GM12878 (cell line): ENCODE data around the gene OXER1. TPM values are rescaled to one million over a fixed set of nuclear protein-coding genes. Genes with fewer than 3 reads are reported as not detected.
A peak's percentile ranks its signal among the peaks of the same experiment; 100 is the strongest.

Experiments used
- ATAC-seq: fragments of 200-7000 bp; cut with Tn5 transposase; 3 replicates; pipeline ENCODE4 v1.9.1; 2020; ENCODE audit warnings: mild to moderate bottlenecking, moderate library complexity
- BruUV-seq: library from RNA; stranded (reverse); fragments of 400-500 nt; replicated peaks from 2 replicates; lab custom pipeline; 2021; lab: Mats Ljungman, UMichigan
- CTCF ChIA-PET: fragments of 300-600 bp; sonication (Branson Sonifier 250); formaldehyde crosslinking; extraction: SDS; loops from one replicate; lab custom pipeline; 2021; ENCODE audit warnings: inconsistent platforms; lab: Yijun Ruan, JAX
- POLR2A ChIA-PET: fragments of 350-600 bp; formaldehyde crosslinking; extraction: SDS; loops from one replicate; lab custom pipeline; 2021; ENCODE audit warnings: inconsistent platforms; lab: Charles Lee
- RAD21 ChIA-PET: fragments of 300-600 bp; sonication (Branson Sonifier 250); formaldehyde crosslinking; loops from one replicate; lab custom pipeline; 2023; ENCODE audit warnings: antibody characterized with exemption; ENCODE audit not compliant: unreplicated experiment; lab: Charles Lee
- SMC1A ChIA-PET: fragments of 300-600 bp; sonication (Branson Sonifier 250); formaldehyde crosslinking; loops from one replicate; lab custom pipeline; 2023; ENCODE audit not compliant: unreplicated experiment, uncharacterized antibody; lab: Charles Lee
- DNase-seq: peaks from one replicate; pipeline ENCODE4 v3.0.0-alpha.2; 2011; ENCODE audit warnings: low read depth, low spot score
- FAIRE-seq: peaks from 3 replicates; lab custom pipeline; 2011; peaks lifted over from hg19 to GRCh38; lab: Jason Lieb, UNC
- H2AFZ ChIP-seq: 2 replicates; pipeline ENCODE4 v1.6.0; 2011; ENCODE audit warnings: low read depth, low read length, control low read depth; ENCODE audit not compliant: control insufficient read depth
- H3K27ac ChIP-seq: 2 replicates; pipeline ENCODE4 v1.5.1; 2011; ENCODE audit warnings: control low read depth; ENCODE audit not compliant: control insufficient read depth, insufficient read depth
- H3K27me3 ChIP-seq, 2 experiments: replicated peaks in 1 of 2; 2 replicates each; pipeline versions ENCODE4 v1.6.0 to v1.6.1; 2011; ENCODE audit warnings: low read length in 1 of 2; ENCODE audit not compliant: control insufficient read depth in 2 of 2, insufficient read depth in 2 of 2
- H3K36me3 ChIP-seq, 2 experiments: 2 replicates each; pipeline ENCODE4 v1.5.1; 2011; ENCODE audit warnings: low read length in 1 of 2; ENCODE audit not compliant: control insufficient read depth in 2 of 2, insufficient read depth in 2 of 2
- H3K4me1 ChIP-seq: 2 replicates; pipeline ENCODE4 v1.6.1; 2011; ENCODE audit warnings: mild to moderate bottlenecking, low read length, moderate library complexity, mixed read lengths; ENCODE audit not compliant: control insufficient read depth, insufficient read depth
- H3K4me2 ChIP-seq: 2 replicates; pipeline ENCODE4 v1.6.0; 2011; ENCODE audit warnings: control low read depth; ENCODE audit not compliant: control insufficient read depth, insufficient read depth
- H3K4me3 ChIP-seq: fragments of 200-600 bp; sonication (generic); 2 replicates; pipeline ENCODE4 v1.5.1; 2016
- H3K79me2 ChIP-seq: 2 replicates; pipeline ENCODE4 v1.6.0; 2011; ENCODE audit warnings: low read length; ENCODE audit not compliant: control insufficient read depth, insufficient read depth
- H3K9ac ChIP-seq: 2 replicates; pipeline ENCODE4 v1.8.0; 2011; ENCODE audit warnings: low read length, control low read depth, mixed read lengths; ENCODE audit not compliant: control insufficient read depth, insufficient read depth
- H3K9me3 ChIP-seq: replicated peaks from 3 replicates; pipeline ENCODE4 v1.5.1; 2011; ENCODE audit warnings: mild to moderate bottlenecking, low read length; ENCODE audit not compliant: control insufficient read depth, insufficient read depth
- H4K20me1 ChIP-seq: 2 replicates; pipeline ENCODE4 v1.6.0; 2011; ENCODE audit not compliant: control insufficient read depth, insufficient read depth
- BHLHE40 ChIP-seq, 2 experiments: fragments of 450-650 bp in 1 of 2; IDR thresholded peaks; 2 replicates each; pipeline ENCODE4 v1.6.1; 2011 to 2017; ENCODE audit warnings: low read depth in 2 of 2, borderline replicate concordance in 1 of 2, improper control_type of control experiment in 1 of 2, low read length in 1 of 2, mild to moderate bottlenecking in 1 of 2
- SMARCA5 ChIP-seq: fragments of 450-650 bp; IDR thresholded peaks from 2 replicates; pipeline ENCODE4 v1.6.1; 2017; ENCODE audit warnings: mild to moderate bottlenecking
- YBX1 ChIP-seq: fragments of 450-650 bp; IDR thresholded peaks from 2 replicates; pipeline ENCODE4 v1.6.1; 2016; ENCODE audit warnings: antibody characterized with exemption
- WGBS: methylation state at CpG from one replicate; pipeline ENCODE4 v1.1.6; 2016; ENCODE audit warnings: low lambda C conversion rate; ENCODE audit not compliant: insufficient replicate concordance, insufficient coverage; ENCODE audit errors: missing lambda C conversion rate; 5-methylcytosine and 5-hydroxymethylcytosine counted together
- in situ Hi-C: fragments of 300-500 bp; cut with MboI; formaldehyde crosslinking; loops from 9 replicates; pipeline ENCODE4 v1.14.3; 2018; ENCODE audit warnings: mixed read lengths
- intact Hi-C: fragments of 100-400 bp; cut with micrococcal nuclease; formaldehyde crosslinking; loops from one replicate; pipeline ENCODE4 v1.14.2; 2022; ENCODE audit not compliant: unreplicated experiment
- polyA plus RNA-seq, 11 experiments: library from polyadenylated mRNA; depleted of rRNA in 4 of 11; unstranded in 6 of 11; stranded (reverse) in 5 of 11; fragments of >200 nt; fragmentation: Nextera tagmentation in 4 of 11; fragmentation: Illumina TruSeq in 1 of 11; extraction: Ambion mirVana in 4 of 11; extraction: Trizol in 1 of 11; gene quantifications; 1 replicate in 1 of 11; 2 replicates in 10 of 11; pipeline versions ENCODE4 v1.2.1 to v1.2.3, GENCODE V29; 2011 to 2016; ENCODE audit warnings: inconsistent platforms in 2 of 11, missing spikeins in 2 of 11, low read depth in 1 of 11
- total RNA-seq, 4 experiments: library from RNA; depleted of rRNA in 3 of 4; stranded (reverse); fragments of >200 nt in 3 of 4; fragmentation: Illumina TruSeq in 1 of 4; extraction: Trizol in 1 of 4; gene quantifications; 2 replicates each; pipeline versions ENCODE4 v1.2.1 to v1.2.3, GENCODE V29; 2013 to 2021
- TF ChIP-seq, protein P1 (sequence below): fragments of 450-650 bp; conservative IDR thresholded peaks from 2 replicates; pipeline ENCODE4 v1.6.1; 2017; ENCODE audit warnings: mild to moderate bottlenecking, moderate library complexity

The OXER1 gene
- total and polyA plus RNA-seq, 10 of the 15 experiments (the other 5 are each of a cell fraction or from before 2014, with no cell fraction given), result 0.11 to 8.6 (median 3.3) TPM

- no TSS peak for BruUV-seq
- Histone ChIP-seq H3K79me2 (peaks cover 17% of the 10 kb centered on the region), H3K36me3 (no peaks in the 10 kb centered on the region; a peak in 1 of 4 replicates), H3K9ac (no peak overlapping the region), H3K27ac (no peak overlapping the region), H3K4me2 (no peak overlapping the region), H3K4me3 (no peak overlapping the region), H3K9me3 (no peaks in the 10 kb centered on the region), H3K27me3 (no peaks in the 10 kb centered on the region), H2AFZ (no peak overlapping the region), H4K20me1 (no peaks in the 10 kb centered on the region), H3K4me1 (peaks cover 17% of the 10 kb centered on the region)
- TF ChIP-seq, protein P1, sequence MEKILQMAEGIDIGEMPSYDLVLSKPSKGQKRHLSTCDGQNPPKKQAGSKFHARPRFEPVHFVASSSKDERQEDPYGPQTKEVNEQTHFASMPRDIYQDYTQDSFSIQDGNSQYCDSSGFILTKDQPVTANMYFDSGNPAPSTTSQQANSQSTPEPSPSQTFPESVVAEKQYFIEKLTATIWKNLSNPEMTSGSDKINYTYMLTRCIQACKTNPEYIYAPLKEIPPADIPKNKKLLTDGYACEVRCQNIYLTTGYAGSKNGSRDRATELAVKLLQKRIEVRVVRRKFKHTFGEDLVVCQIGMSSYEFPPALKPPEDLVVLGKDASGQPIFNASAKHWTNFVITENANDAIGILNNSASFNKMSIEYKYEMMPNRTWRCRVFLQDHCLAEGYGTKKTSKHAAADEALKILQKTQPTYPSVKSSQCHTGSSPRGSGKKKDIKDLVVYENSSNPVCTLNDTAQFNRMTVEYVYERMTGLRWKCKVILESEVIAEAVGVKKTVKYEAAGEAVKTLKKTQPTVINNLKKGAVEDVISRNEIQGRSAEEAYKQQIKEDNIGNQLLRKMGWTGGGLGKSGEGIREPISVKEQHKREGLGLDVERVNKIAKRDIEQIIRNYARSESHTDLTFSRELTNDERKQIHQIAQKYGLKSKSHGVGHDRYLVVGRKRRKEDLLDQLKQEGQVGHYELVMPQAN, result 0 out of 2 replicates have a peak, but pooled peaks have one; percentile 22
- TF ChIP-seq BHLHE40 (IDR thresholded peaks at IDR 0.05; ENCODE audit: borderline replicate concordance in 1 of 2, low read depth in 2 of 2, low read length in 1 of 2) (no peak), SMARCA5 (0 out of 2 replicates have a peak, but pooled peaks have one; percentile 25), YBX1 (no peak)
- POLR2A ChIA-PET, result interaction anchor here (1.0 to 2.2 kb wide), 3 partner anchors 10 to 33 kb away, joined by 3 to 11 read pairs (median 8); no protein-coding TSS in a partner anchor
- WGBS, result 69% methylated on average over 3 of the region's 3 CpGs
- SMC1A ChIA-PET, result interaction anchor here (0.6 to 1.4 kb wide), 5 partner anchors 9 to 36 kb away, joined by 3 to 5 read pairs (median 4); no protein-coding TSS in a partner anchor
- in situ Hi-C loops (no loop called here), intact Hi-C loops (no loop called here)
- FAIRE-seq (no peak), ATAC-seq (no peak), DNase-seq (no peak)
- CTCF ChIA-PET, result interaction anchor here (0.8 to 1.4 kb wide), 3 partner anchors 9 to 35 kb away, joined by 3 to 4 read pairs (median 3); no protein-coding TSS in a partner anchor
- RAD21 ChIA-PET, result interaction anchor here (1.0 to 1.7 kb wide), 5 partner anchors 9 to 65 kb away, joined by 3 to 9 read pairs (median 4); no protein-coding TSS in a partner anchor
Observed at GRCh38 chr2:42787424-42787787, 23.5 kb upstream of the OXER1 start.
